C1 segment of cervical spinal cord (tissue), 14 donors: ENCODE measurements around the gene IGSF3.
"Not testable (repeated sequence)": the region's sequence is repeated elsewhere in the genome, so short reads cannot be mapped to it uniquely, and the experiment has no call there.

Experiments used
- DNase-seq, 14 donors: peaks; one replicate each; lab custom pipeline; 2025; lab: John Stamatoyannopoulos, UW

The IGSF3 gene

GRCh38 chr1:116631996-116632925, 35.3 kb downstream of the IGSF3 start:
- not testable (repeated sequence) for DNase-seq

DNA sequence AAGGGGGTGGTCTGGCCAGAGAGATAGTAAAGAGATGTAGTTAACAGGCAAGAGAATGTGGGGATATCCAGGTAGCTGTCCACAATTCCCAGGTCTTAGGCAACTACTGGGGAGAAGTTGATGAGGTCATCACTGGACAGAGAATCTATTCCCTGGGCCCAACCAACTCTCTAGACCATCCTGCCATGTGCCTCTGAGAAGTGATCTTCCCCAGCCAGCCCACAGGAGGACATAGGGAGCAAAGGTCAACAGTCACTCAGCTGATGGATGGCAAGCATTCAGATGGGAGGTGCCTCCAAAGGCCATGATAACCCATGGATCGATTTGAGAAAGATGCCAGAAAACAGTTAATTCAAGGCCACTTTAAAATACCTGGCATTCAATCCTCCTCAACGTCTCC, 36.0 kb downstream of the IGSF3 start:
- not testable (repeated sequence) for DNase-seq

GRCh38 chr1:116630057-116630456, 37.5 kb downstream of the IGSF3 start:
- not testable (repeated sequence) for DNase-seq

DNA sequence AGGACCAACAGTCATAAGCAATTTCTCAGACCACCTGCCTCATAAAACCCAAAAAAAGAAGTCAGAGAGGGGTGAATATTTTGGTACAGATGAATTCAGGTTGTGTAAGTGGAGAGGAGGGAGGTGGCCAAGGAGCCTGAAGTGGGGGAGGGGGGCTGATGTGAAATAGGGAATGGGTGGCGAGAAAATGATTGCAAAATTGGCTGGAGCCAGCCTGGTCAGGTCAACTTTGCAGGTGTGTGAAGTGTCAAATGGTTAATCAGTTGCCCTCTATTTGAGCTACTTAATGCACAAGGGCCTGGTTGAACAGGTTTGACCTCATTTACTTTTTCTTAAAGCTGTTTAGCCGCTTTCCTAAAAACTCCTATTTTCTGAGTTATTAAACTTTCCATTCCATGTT, 38.1 kb downstream of the IGSF3 start:
- DNase-seq: not testable (repeated sequence)

DNA sequence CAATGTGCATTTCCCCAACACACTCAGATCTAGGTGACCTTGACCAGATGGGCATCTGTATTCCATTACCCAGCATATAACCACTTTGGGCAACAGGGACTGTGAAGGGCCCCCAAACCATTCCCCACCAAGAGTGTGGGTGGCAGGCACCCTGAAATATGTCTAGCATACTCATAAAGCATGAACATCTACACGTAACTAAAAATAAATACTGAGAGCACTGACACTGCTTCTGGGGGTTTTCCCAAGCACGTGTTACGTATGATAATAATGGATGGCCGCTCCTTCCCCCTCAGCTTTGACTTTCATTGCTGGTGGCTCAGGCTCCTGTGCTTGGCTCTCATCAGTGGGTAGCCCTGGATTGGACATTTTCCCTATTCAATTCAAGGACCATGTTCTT, 39.1 kb downstream of the IGSF3 start:
- no peak for DNase-seq

GRCh38 chr1:116627357-116627756, 40.2 kb downstream of the IGSF3 start:
- DNase-seq: not testable (repeated sequence)

GRCh38 chr1:116626915-116627314, 40.6 kb downstream of the IGSF3 start:
- not testable (repeated sequence) for DNase-seq

- not testable (repeated sequence) for DNase-seq
Measured at GRCh38 chr1:116625155-116625554, 42.4 kb downstream of the IGSF3 start.

GRCh38 chr1:116624040-116624439, 43.5 kb downstream of the IGSF3 start:
- no peak for DNase-seq

DNA sequence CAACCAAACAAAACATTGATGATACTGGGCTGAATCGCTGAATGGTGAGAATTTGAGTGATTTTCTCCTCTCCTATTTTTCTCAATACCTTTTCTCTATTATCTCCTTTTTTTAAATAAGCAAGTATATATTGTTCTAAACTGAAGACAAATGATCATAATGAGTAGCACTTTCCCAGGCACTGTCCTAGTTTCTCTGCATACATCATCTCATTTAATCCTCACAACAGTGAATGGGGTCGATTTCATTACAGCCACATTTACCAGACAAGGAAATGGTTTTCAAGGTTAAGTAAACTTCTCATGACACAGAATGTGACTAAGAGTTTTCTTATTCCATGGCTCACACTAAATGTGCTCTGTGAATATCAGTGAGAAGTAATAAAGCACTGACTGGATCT, 45.0 kb downstream of the IGSF3 start:
- DNase-seq: not testable (repeated sequence)

GRCh38 chr1:116621756-116622155, 45.8 kb downstream of the IGSF3 start:
- DNase-seq: not testable (repeated sequence)

DNA sequence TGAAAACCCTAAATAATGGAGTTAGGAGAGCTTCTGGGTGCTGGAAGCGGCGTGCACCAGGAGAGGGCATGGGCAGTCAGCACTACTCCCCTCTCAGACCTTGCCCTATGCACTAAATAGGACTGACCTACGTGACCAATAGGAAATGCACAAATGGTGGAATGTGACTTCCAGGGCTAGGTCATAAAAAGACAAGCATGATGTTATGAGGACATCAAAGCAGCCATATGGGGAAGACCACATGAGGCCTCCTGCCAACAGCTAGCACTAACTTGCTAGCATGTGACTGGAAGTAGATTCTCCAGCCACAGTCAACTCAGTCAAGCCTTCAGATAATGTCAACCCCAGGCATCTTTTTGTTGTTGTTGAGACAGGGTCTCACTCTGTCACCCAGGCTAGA, 47.1 kb downstream of the IGSF3 start:
- not testable (repeated sequence) for DNase-seq

DNA sequence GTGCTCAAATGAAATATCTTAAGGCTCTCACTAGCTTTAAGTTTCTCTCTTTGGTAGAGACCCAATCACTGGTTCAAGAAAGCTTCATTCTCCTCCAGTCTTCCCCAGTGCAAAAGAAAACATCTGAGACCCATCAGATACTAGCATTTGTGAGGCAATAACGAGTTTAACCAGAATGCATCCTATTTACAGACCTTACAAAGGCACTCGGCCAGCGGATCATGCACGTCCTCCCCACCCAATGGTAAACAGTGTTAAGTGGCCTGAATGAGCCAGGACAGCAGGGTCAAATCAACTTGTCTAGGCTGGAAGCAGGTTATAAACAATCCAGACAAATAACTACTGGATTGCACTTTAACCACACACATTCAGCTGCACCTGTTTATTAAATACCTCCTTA, 48.4 kb downstream of the IGSF3 start:
- DNase-seq: not testable (repeated sequence)

- DNase-seq: not testable (repeated sequence)
Measured at GRCh38 chr1:116617808-116618207, 49.7 kb downstream of the IGSF3 start.

DNA sequence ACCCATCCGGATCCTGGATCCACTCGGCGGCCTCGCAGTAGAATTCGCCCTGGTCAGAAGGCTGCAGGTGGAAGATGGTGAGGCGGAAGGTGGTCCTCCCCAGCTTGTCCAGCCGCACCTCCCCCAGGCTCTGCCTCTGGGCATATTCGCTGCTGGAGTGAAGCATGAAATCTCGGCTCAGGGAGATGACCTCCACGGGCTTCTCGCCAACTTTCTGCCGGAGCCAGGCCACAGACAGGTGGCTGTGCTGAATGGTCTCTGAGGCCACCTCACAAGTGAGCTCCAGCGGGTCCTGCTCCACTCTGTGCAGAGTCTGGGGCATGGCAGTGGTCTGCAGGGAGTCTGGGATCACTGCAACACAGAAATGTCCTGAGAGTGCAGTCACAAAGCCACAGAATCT, 53.7 kb downstream of the IGSF3 start:
- not testable (repeated sequence) for DNase-seq

- DNase-seq: not testable (repeated sequence)
Measured at GRCh38 chr1:116609801-116610371, 57.6 kb downstream of the IGSF3 start.

DNA sequence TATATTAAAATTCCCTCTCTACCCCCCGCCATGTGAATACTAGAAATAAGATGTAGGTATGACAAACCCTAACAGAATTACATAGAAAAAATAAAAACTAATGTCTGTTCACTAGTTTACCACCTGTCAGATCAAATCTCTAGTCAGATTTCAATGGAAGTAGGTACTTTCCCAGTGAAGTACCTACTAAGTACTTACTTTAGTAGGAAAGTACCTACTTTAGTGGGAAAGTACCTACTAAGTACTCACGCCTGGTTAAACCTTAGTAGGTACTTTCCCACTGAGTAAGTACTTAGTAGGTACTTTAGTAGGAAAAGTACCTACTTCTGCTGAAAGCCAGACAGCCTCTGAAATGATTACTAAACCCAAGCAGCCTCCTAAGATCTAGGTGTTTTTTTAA, 58.7 kb downstream of the IGSF3 start:
- not testable (repeated sequence) for DNase-seq

DNA sequence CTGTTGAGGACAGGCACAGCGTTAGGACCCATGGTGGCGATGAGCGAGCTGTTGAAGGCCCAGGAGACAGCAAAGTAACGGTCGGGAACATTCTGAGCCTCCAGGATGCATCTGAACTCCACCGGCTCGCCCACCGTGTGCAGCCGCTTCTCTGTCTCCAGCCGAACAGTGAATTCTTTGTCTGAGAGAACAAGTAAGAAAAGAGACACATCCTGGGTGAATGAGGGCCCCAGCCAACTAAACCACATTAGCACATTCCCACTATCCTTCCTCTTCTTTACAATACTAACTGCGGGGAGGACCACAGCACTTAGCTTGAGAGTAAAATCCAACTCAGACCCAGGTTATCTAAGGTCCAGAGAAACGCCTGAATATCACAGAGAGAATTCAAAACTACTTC, 59.4 kb downstream of the IGSF3 start:
- not testable (repeated sequence) for DNase-seq

- DNase-seq: not testable (repeated sequence)
Measured at GRCh38 chr1:116607463-116607862, 60.1 kb downstream of the IGSF3 start.

GRCh38 chr1:116606067-116606466, 61.5 kb downstream of the IGSF3 start:
- not testable (repeated sequence) for DNase-seq

DNA sequence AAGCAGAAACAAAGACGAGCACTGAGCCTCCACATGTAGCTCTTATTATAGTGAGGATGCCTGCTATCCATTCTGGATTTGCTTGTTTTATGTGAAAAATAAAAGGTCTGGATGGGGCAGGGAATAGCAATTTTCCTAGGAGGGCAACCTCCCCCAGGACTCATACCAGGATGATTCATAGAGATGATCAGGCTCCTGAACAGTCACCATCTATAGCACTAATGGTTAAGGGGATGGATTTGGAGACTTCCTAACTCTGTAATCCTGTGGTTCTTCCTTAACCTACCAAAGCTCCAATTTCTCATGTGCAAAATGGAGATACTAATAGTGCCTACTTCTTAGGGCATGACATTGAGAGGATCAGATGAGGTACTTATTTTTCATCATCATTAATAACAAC, 62.2 kb downstream of the IGSF3 start:
- no peak for DNase-seq

GRCh38 chr1:116604408-116604807, 63.1 kb downstream of the IGSF3 start:
- DNase-seq: not testable (repeated sequence)

DNA sequence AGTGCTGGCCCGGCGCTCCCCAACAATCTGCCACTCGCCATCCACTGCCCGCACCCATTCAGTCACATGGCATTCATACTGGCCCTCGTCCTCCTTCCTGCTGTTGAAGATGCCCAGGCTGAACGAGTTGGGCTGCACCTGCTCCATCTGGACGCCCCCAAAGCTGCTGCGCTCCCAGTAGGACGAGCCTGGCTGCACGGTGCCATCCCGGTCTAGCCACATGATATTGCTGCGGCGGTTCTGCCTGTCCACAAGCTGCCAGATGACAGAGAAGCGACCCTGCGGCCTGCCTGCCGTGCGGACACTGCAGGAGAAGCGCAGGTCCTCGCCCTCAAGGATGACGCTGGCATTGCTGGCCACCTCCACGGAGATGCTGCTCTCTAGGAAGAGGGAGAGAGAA, 63.9 kb downstream of the IGSF3 start:
- DNase-seq: not testable (repeated sequence)
